COLO829 (cell line): ENCODE measurements around the gene UBXN10.

Source experiments
- DNase-seq: peaks from one replicate; pipeline ENCODE4 v3.0.0; 2012; ENCODE audit warnings: low spot score

Gene UBXN10

GRCh38 chr1:20237646-20238045 lies 51.8 kb downstream of the UBXN10 start:
- no peak for DNase-seq

- DNase-seq = no peak
Measured at GRCh38 chr1:20240012-20240411, 54.1 kb downstream of the UBXN10 start.

- DNase-seq = no peak
Measured at GRCh38 chr1:20242890-20243479, 57.1 kb downstream of the UBXN10 start.
